Epithelial cell of prostate (primary cell): ENCODE data around the gene TGFB1I1.
"Not testable (repeated sequence)": the region's sequence is repeated elsewhere in the genome, so short reads cannot be mapped to it uniquely, and the experiment has no call there.

Source experiments
- DNase-seq: peaks from one replicate; pipeline ENCODE4 v3.0.0-alpha.2; 2011; ENCODE audit warnings: low read depth, low spot score
- H3K27ac ChIP-seq: fragments of 450-650 bp; 2 replicates; pipeline ENCODE4 v1.5.1; 2017; ENCODE audit warnings: mild to moderate bottlenecking

The TGFB1I1 gene

GRCh38 chr16:31485571-31485970 is 13.6 kb downstream of the TGFB1I1 start:
- no peak for DNase-seq

GRCh38 chr16:31486045-31486444 is 14.1 kb downstream of the TGFB1I1 start:
- no peak overlapping the region for H3K27ac ChIP-seq
- DNase-seq, result no peak

More at GRCh38 chr16:31485571-31485970, 13.6 kb downstream of the TGFB1I1 start:
- no peak overlapping the region for H3K27ac ChIP-seq

GRCh38 chr16:31487071-31487719 is 15.2 kb downstream of the TGFB1I1 start:
- H3K27ac ChIP-seq, result no peak overlapping the region
- DNase-seq, result no peak

- H3K27ac ChIP-seq, result no peak overlapping the region
- DNase-seq, result no peak
These were observed 15.9 kb downstream of the TGFB1I1 start for GRCh38 chr16:31487720-31488467.

- no peak for DNase-seq
- H3K27ac ChIP-seq, result no peak overlapping the region
These were observed 16.7 kb downstream of the TGFB1I1 start for GRCh38 chr16:31488468-31489297.

GRCh38 chr16:31489298-31489564 is 17.3 kb downstream of the TGFB1I1 start:
- H3K27ac ChIP-seq, result no peak overlapping the region
- no peak for DNase-seq

- DNase-seq, result no peak
- H3K27ac ChIP-seq, result no peak overlapping the region
These were observed 17.9 kb downstream of the TGFB1I1 start for GRCh38 chr16:31489616-31490584.

GRCh38 chr16:31491778-31492418 is 19.9 kb downstream of the TGFB1I1 start:
- H3K27ac ChIP-seq, result no peak overlapping the region
- no peak for DNase-seq

GRCh38 chr16:31493506-31494125 is 21.7 kb downstream of the TGFB1I1 start:
- no peak for DNase-seq
- no peak overlapping the region for H3K27ac ChIP-seq

- no peak for DNase-seq
- no peak overlapping the region for H3K27ac ChIP-seq
These were observed 24.7 kb downstream of the TGFB1I1 start for GRCh38 chr16:31496670-31497069.

GRCh38 chr16:31498493-31498892 is 26.5 kb downstream of the TGFB1I1 start:
- no peak overlapping the region for H3K27ac ChIP-seq
- DNase-seq, result no peak

- no peak for DNase-seq
- H3K27ac ChIP-seq, result no peak overlapping the region
These were observed 28.0 kb downstream of the TGFB1I1 start for GRCh38 chr16:31499928-31500327.

GRCh38 chr16:31501226-31501965 is 29.4 kb downstream of the TGFB1I1 start:
- no peak overlapping the region for H3K27ac ChIP-seq
- no peak for DNase-seq

GRCh38 chr16:31501966-31502348 is 30.0 kb downstream of the TGFB1I1 start:
- no peak for DNase-seq

GRCh38 chr16:31502981-31503380 is 31.0 kb downstream of the TGFB1I1 start:
- H3K27ac ChIP-seq, result no peak overlapping the region
- no peak for DNase-seq

More at GRCh38 chr16:31501966-31502348, 30.0 kb downstream of the TGFB1I1 start:
- no peak overlapping the region for H3K27ac ChIP-seq

GRCh38 chr16:31503555-31503954 is 31.6 kb downstream of the TGFB1I1 start:
- DNase-seq, H3K27ac ChIP-seq: not testable (repeated sequence)

- no peak overlapping the region for H3K27ac ChIP-seq
- no peak for DNase-seq
These were observed 32.2 kb downstream of the TGFB1I1 start for GRCh38 chr16:31504159-31504558.

- H3K27ac ChIP-seq, result no peak overlapping the region
- no peak for DNase-seq
These were observed 33.5 kb downstream of the TGFB1I1 start for GRCh38 chr16:31505483-31505882.

- no peak for DNase-seq
- H3K27ac ChIP-seq, result peak overlapping the region; percentile 69
These were observed 35.6 kb downstream of the TGFB1I1 start for GRCh38 chr16:31507617-31507928.
